Activated naive CD8-positive, alpha-beta T cell (primary cell): ENCODE results near the gene CREB3L4.
"Not testable (repeated sequence)": the region's sequence is repeated elsewhere in the genome, so short reads cannot be mapped to it uniquely, and the experiment has no call there.

Source experiments
- H3K27ac Mint-ChIP-seq: one replicate; pipeline ENCODE4 v1.8.0; 2021; ENCODE audit warnings: mixed read lengths
- H3K27me3 Mint-ChIP-seq: one replicate; pipeline ENCODE4 v1.8.0; 2021; ENCODE audit warnings: mixed read lengths
- H3K36me3 Mint-ChIP-seq: one replicate; pipeline ENCODE4 v1.8.0; 2021; ENCODE audit warnings: mixed read lengths
- H3K4me1 Mint-ChIP-seq: one replicate; pipeline ENCODE4 v1.8.0; 2021; ENCODE audit warnings: low read depth, mixed read lengths
- H3K4me3 Mint-ChIP-seq: one replicate; pipeline ENCODE4 v1.8.0; 2021; ENCODE audit warnings: mild to moderate bottlenecking, mixed read lengths
- H3K9me3 Mint-ChIP-seq: one replicate; pipeline ENCODE4 v1.8.0; 2021; ENCODE audit warnings: low read depth, mixed read lengths

The CREB3L4 gene

DNA sequence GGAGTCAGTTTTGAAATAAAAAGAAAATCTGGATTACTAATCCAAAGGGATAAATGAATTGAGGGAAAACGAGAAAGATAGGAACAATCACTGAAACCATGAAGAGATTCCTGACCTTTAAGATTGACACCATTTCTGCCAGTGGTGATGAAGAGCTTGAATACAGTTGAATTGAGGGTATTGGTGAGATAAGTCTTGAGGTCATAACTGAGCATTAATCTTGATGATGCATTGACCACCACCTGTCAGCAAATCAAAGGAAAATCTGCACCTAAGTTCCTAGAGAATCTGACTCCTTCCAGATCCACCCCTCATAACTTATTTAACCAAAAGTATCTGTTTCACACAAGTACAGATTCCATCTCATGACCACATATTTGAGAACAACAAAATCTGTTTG is 44.4 kb downstream of the CREB3L4 start:
- no peaks in the 10 kb centered on the region for H3K4me1 Mint-ChIP-seq
- no peak overlapping the region for H3K4me3 Mint-ChIP-seq
- H3K27me3 Mint-ChIP-seq = no peaks in the 10 kb centered on the region
- H3K27ac Mint-ChIP-seq = no peak overlapping the region
- peaks cover 2% of the 10 kb centered on the region for H3K36me3 Mint-ChIP-seq
- no peaks in the 10 kb centered on the region for H3K9me3 Mint-ChIP-seq

- not testable (repeated sequence) for H3K36me3 Mint-ChIP-seq, H3K4me3 Mint-ChIP-seq, H3K27ac Mint-ChIP-seq, H3K4me1 Mint-ChIP-seq, H3K9me3 Mint-ChIP-seq, H3K27me3 Mint-ChIP-seq
These were observed 44.8 kb downstream of the CREB3L4 start for GRCh38 chr1:154012543-154012942.

- Mint-ChIP-seq H3K9me3 (no peaks in the 10 kb centered on the region), H3K36me3 (peaks cover 2% of the 10 kb centered on the region), H3K4me3 (no peak overlapping the region), H3K4me1 (no peaks in the 10 kb centered on the region), H3K27me3 (no peaks in the 10 kb centered on the region), H3K27ac (no peak overlapping the region)
These were observed 46.6 kb downstream of the CREB3L4 start for GRCh38 chr1:154014154-154014907.

DNA sequence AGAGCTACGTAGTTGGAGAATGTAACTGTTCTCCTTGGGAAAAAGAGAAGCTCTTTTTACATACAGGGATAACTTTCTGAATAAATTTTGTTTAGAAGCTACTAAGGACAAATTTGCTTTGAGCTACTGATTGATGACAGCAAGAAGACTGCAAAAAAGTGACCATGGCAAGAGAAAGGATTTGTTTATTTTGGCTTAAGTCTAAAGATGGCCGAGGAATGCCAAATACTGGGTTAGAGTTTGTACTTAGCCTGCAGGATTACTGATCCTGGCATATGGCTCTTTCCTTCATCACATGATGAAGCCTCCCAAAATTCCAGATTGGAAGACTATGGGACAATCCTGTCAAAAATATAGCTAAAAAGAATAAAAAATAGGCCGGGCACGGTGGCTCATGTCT is 51.6 kb downstream of the CREB3L4 start:
- no peaks in the 10 kb centered on the region for H3K4me1 Mint-ChIP-seq
- H3K27me3 Mint-ChIP-seq = no peaks in the 10 kb centered on the region
- no peaks in the 10 kb centered on the region for H3K9me3 Mint-ChIP-seq
- H3K4me3 Mint-ChIP-seq = no peak overlapping the region
- H3K36me3 Mint-ChIP-seq = no peaks in the 10 kb centered on the region
- H3K27ac Mint-ChIP-seq = no peak overlapping the region

DNA sequence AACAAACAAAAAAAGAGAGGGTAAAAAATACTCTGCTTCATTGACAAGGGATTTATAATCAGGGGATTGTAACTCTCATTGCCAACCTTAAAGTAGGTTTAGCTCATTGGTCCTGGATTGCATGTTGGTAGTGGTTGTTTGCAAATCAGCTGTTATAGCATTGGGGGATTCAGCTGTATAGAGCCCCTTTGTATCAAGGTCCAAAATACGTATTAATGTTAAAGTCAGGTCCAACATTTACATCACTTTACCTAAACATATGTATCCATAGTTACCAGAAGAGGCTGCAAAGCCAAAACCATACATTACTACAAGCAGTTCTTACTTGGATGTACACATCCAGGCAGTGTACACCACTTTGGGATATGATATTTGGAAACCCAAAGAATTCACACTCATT is 52.2 kb downstream of the CREB3L4 start:
- Mint-ChIP-seq H3K36me3 (no peaks in the 10 kb centered on the region), H3K27ac (no peak overlapping the region), H3K27me3 (no peaks in the 10 kb centered on the region), H3K9me3 (no peaks in the 10 kb centered on the region), H3K4me1 (no peaks in the 10 kb centered on the region), H3K4me3 (no peak overlapping the region)
